T-helper 1 cell treated with Interleukin-12 subunit alpha and Interleukin-12 subunit beta and Interleukin-4 antibody, amounts not matched to agents 30 ng/mL and 1 ng/mL, for 36 hours (primary cell): ENCODE results near the gene OR5AU1. TPM values are rescaled to one million over a fixed set of nuclear protein-coding genes. Genes with fewer than 3 reads are reported as not detected.
"Not testable (repeated sequence)": the region's sequence is repeated elsewhere in the genome, so short reads cannot be mapped to it uniquely, and the experiment has no call there.

Source experiments
- intact Hi-C: fragments of 100-400 bp; cut with micrococcal nuclease; formaldehyde crosslinking; loops from one replicate; pipeline ENCODE4 v1.15.1; 2024
- total RNA-seq: library from RNA; stranded (reverse); gene quantifications from 2 replicates; pipeline ENCODE4 v1.2.3, GENCODE V29; 2022

Gene OR5AU1
- total RNA-seq, 1 donor from 2014 or later = not detected

GRCh38 chr14:21182166-21182565 lies 26.3 kb upstream of the OR5AU1 start:
- intact Hi-C loops = no loop called here

- intact Hi-C loops = no loop called here
These were observed 15.3 kb upstream of the OR5AU1 start for GRCh38 chr14:21171128-21171527.

GRCh38 chr14:21169573-21169972 lies 13.7 kb upstream of the OR5AU1 start:
- intact Hi-C loops = no loop called here

GRCh38 chr14:21168055-21168454 lies 12.2 kb upstream of the OR5AU1 start:
- intact Hi-C loops = no loop called here

GRCh38 chr14:21165670-21166069 lies 9.8 kb upstream of the OR5AU1 start:
- intact Hi-C loops = not testable (repeated sequence)

GRCh38 chr14:21165002-21165605 lies 9.2 kb upstream of the OR5AU1 start:
- intact Hi-C loops = not testable (repeated sequence)

- intact Hi-C loops = no loop called here
These were observed 8.0 kb upstream of the OR5AU1 start for GRCh38 chr14:21163871-21164291.

GRCh38 chr14:21162081-21162480 lies 6.2 kb upstream of the OR5AU1 start:
- intact Hi-C loops = no loop called here

- intact Hi-C loops = no loop called here
These were observed 4.3 kb upstream of the OR5AU1 start for GRCh38 chr14:21160061-21160610.

- intact Hi-C loops = not testable (repeated sequence)
These were observed 2.3 kb upstream of the OR5AU1 start for GRCh38 chr14:21158175-21158574.

GRCh38 chr14:21149641-21150367 lies 6.1 kb downstream of the OR5AU1 start:
- intact Hi-C loops = no loop called here

- intact Hi-C loops = no loop called here
These were observed 10.4 kb downstream of the OR5AU1 start for GRCh38 chr14:21145437-21145836.

GRCh38 chr14:21142357-21142756 lies 13.5 kb downstream of the OR5AU1 start:
- intact Hi-C loops = no loop called here

GRCh38 chr14:21136024-21136423 lies 19.8 kb downstream of the OR5AU1 start:
- intact Hi-C loops = no loop called here

GRCh38 chr14:21133901-21134300 lies 22.0 kb downstream of the OR5AU1 start:
- intact Hi-C loops = no loop called here

GRCh38 chr14:21123429-21123828 lies 32.4 kb downstream of the OR5AU1 start:
- intact Hi-C loops = no loop called here

- intact Hi-C loops = no loop called here
These were observed 34.7 kb downstream of the OR5AU1 start for GRCh38 chr14:21121122-21121521.

GRCh38 chr14:21120686-21121085 lies 35.2 kb downstream of the OR5AU1 start:
- intact Hi-C loops = no loop called here

- intact Hi-C loops = no loop called here
These were observed 36.9 kb downstream of the OR5AU1 start for GRCh38 chr14:21118933-21119332.

- intact Hi-C loops = no loop called here
These were observed 42.5 kb downstream of the OR5AU1 start for GRCh38 chr14:21113369-21113768.

GRCh38 chr14:21112255-21112654 lies 43.6 kb downstream of the OR5AU1 start:
- intact Hi-C loops = no loop called here

GRCh38 chr14:21109377-21110138 lies 46.3 kb downstream of the OR5AU1 start:
- intact Hi-C loops = no loop called here
